Calu3 (cell line): Measurements from ENCODE around the gene LRMDA. TPM values are rescaled to one million over a fixed set of nuclear protein-coding genes. Genes with fewer than 3 reads are reported as not detected.

Experiments used
- BruUV-seq: library from RNA; stranded (reverse); fragments of 400-500 nt; replicated peaks from 2 replicates; lab custom pipeline; 2021; lab: Mats Ljungman, UMichigan
- CTCF ChIA-PET: fragments of 300-600 bp; sonication (Branson Sonifier 250); formaldehyde crosslinking; loops from one replicate; lab custom pipeline; 2022; ENCODE audit warnings: antibody characterized with exemption; lab: Charles Lee
- DNase-seq: peaks from one replicate; pipeline ENCODE4 v3.0.0; 2022
- H3K27ac Mint-ChIP-seq: one replicate; pipeline ENCODE4 v1.8.0; 2022; ENCODE audit warnings: mixed read lengths; ENCODE audit not compliant: unreplicated experiment
- H3K27me3 Mint-ChIP-seq: one replicate; pipeline ENCODE4 v1.8.0; 2022; ENCODE audit warnings: mixed read lengths; ENCODE audit not compliant: unreplicated experiment
- H3K36me3 Mint-ChIP-seq: one replicate; pipeline ENCODE4 v1.8.0; 2022; ENCODE audit warnings: mild to moderate bottlenecking, moderate library complexity, mixed read lengths; ENCODE audit not compliant: insufficient read depth, unreplicated experiment
- H3K4me1 Mint-ChIP-seq: one replicate; pipeline ENCODE4 v1.8.0; 2022; ENCODE audit warnings: mild to moderate bottlenecking, low read depth, mixed read lengths; ENCODE audit not compliant: unreplicated experiment
- H3K4me3 Mint-ChIP-seq: one replicate; pipeline ENCODE4 v1.8.0; 2022; ENCODE audit warnings: mild to moderate bottlenecking, low read depth, moderate library complexity, mixed read lengths; ENCODE audit not compliant: unreplicated experiment
- H3K9me3 Mint-ChIP-seq: one replicate; pipeline ENCODE4 v1.8.0; 2022; ENCODE audit warnings: low read depth, mixed read lengths; ENCODE audit not compliant: unreplicated experiment
- CTCF ChIP-seq: fragments of 200-600 bp; IDR thresholded peaks from one replicate; pipeline ENCODE4 v1.8.0; 2022; ENCODE audit warnings: antibody characterized with exemption; ENCODE audit not compliant: unreplicated experiment
- intact Hi-C: fragments of 100-400 bp; cut with micrococcal nuclease; formaldehyde crosslinking; loops from one replicate; pipeline ENCODE4 v1.10.0; 2022; ENCODE audit not compliant: unreplicated experiment
- total RNA-seq: library from RNA; stranded (reverse); gene quantifications from 2 replicates; pipeline ENCODE4 v1.2.3, GENCODE V29; 2022

LRMDA gene
- total RNA-seq, 1 experiment from 2014 or later: 7.6 TPM

- H3K4me1 Mint-ChIP-seq: no peaks in the 10 kb centered on the region
- no peak overlapping the region for H3K4me3 Mint-ChIP-seq
- no peak overlapping the region for H3K27ac Mint-ChIP-seq
- no peak for DNase-seq
- no peak for TF ChIP-seq CTCF
- no TSS peak for BruUV-seq
- H3K27me3 Mint-ChIP-seq: no peaks in the 10 kb centered on the region
- CTCF ChIA-PET: interaction anchor here (1.4 kb wide), 1 partner anchor 10 kb away, joined by 4 read pairs; no protein-coding TSS in a partner anchor
- no peaks in the 10 kb centered on the region for H3K9me3 Mint-ChIP-seq
- H3K36me3 Mint-ChIP-seq: no peaks in the 10 kb centered on the region
- intact Hi-C loops: no loop called here
These were observed 595.5 kb downstream of the LRMDA start for GRCh38 chr10:76026905-76027304.

- CTCF ChIA-PET: interaction anchor here (1.0 kb wide), 1 partner anchor 670 kb away, joined by 3 read pairs; no protein-coding TSS in a partner anchor
- DNase-seq: no peak
- Mint-ChIP-seq H3K4me1 (peaks cover 14% of the 10 kb centered on the region), H3K36me3 (no peaks in the 10 kb centered on the region), H3K27me3 (no peaks in the 10 kb centered on the region), H3K9me3 (no peaks in the 10 kb centered on the region), H3K27ac (no peak overlapping the region), H3K4me3 (no peak overlapping the region)
- intact Hi-C loops: loop anchor here (10.0 kb wide), 2 partner anchors 765 to 955 kb away; no protein-coding TSS in a partner anchor
- no TSS peak for BruUV-seq
- no peak for TF ChIP-seq CTCF
These were observed 598.4 kb downstream of the LRMDA start for GRCh38 chr10:76029782-76030181.

GRCh38 chr10:76031099-76031498 is 599.7 kb downstream of the LRMDA start:
- no peaks in the 10 kb centered on the region for H3K27me3 Mint-ChIP-seq
- TF ChIP-seq CTCF: no peak
- peaks cover 15% of the 10 kb centered on the region for H3K4me1 Mint-ChIP-seq
- no TSS peak for BruUV-seq
- intact Hi-C loops: loop anchor here (10.0 kb wide), 2 partner anchors 766 to 954 kb away; no protein-coding TSS in a partner anchor
- no peaks in the 10 kb centered on the region for H3K9me3 Mint-ChIP-seq
- H3K36me3 Mint-ChIP-seq: no peaks in the 10 kb centered on the region
- CTCF ChIA-PET: no interaction called here
- no peak overlapping the region for H3K27ac Mint-ChIP-seq
- no peak overlapping the region for H3K4me3 Mint-ChIP-seq
- no peak for DNase-seq

GRCh38 chr10:76031769-76032699 is 600.6 kb downstream of the LRMDA start:
- H3K27me3 Mint-ChIP-seq: no peaks in the 10 kb centered on the region
- intact Hi-C loops: loop anchor here (10.0 kb wide), 2 partner anchors 767 to 953 kb away; no protein-coding TSS in a partner anchor

More at GRCh38 chr10:76031769-76032699, 600.6 kb downstream of the LRMDA start:
- Mint-ChIP-seq H3K27ac (no peak overlapping the region), H3K4me3 (no peak overlapping the region), H3K9me3 (no peaks in the 10 kb centered on the region), H3K36me3 (no peaks in the 10 kb centered on the region), H3K4me1 (peaks cover 20% of the 10 kb centered on the region)
- DNase-seq: no peak
- no TSS peak for BruUV-seq
- TF ChIP-seq CTCF: no peak
- CTCF ChIA-PET: interaction anchor here (1.1 kb wide), 1 partner anchor 630 kb away, joined by 4 read pairs; the partner anchor contains the start of gene ZNF503
